ENCODE measurements around the gene TNK2.
"Not testable (repeated sequence)": the region's sequence is repeated elsewhere in the genome, so short reads cannot be mapped to it uniquely, and the experiment has no call there.

TNK2 gene

DNA sequence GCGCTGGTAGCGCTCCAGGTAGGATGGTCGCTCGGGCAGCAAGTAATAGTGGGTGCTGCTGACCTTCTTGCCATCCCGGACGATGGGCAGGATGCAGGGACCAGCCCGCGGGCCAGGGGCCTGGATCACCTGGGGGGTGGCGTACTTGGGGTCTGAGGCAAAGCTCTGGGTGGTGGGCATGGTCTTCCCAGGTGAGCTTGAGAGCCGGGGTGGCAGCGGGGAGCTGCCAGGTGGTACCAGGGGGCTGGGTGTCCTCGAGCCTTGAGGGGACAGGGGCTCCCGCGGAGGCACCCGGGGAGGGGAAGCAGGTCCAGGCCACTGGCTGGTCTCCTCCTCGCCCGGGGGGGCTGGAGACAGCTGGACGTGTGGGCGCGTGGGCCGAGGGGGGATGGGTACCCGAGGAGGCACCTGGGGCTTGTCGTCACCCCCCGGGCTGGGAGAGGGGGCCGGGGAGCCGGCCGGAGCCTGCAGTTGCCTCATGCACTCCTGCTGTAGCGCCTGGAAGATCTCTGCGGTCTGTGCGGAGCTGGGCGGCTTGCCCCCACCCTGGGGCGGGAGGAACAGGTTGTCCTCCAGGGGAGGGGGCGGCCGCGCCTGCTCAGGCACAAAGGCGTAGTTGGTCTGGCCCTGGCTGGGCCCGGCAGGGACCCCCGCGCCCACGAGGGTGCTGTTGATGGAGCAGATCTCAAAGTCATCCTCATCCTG lies 40.6 kb downstream of the TNK2 start:
- DNase-seq: no peak

DNA sequence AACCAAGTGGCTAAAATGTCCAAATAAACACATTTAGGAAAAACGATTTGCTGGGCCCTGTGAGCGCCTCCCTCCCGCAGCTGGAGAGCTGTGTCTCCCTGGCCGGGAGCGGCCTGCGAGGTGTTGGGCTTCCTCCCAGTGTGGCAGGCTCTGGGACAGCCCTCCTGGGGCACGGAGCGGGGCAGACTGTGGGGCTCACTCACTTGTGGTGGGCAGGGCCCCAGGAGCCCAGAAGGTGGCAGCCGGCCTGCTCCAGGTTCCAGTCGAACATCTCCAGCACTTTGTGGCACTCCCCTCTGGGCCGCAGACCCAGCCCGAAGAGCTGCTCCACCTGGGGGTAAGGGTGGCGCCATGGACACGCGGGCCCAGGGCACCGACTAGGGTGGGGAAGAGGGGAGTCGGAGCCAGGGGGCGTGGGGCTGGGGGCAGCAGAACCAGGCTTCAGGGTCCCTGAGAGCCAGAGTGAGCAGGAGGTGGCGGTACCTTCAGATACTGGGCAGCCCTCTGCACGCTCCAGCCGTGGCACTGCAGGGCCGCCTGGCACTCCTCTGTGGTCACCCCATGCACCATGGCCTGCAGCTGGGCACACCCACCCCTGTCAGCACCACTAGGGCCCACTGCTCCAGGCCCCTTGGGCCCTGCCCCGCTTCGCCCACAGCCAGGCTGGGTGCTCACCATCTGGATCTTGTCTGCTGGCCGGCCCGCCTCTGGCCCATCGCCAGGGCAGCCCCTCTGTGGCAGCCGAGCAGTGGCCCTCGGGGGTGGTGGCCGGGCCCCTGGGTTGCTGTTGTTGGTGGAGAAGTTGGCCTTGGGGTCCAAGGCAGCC lies 41.5 kb downstream of the TNK2 start:
- no peak for DNase-seq

DNA sequence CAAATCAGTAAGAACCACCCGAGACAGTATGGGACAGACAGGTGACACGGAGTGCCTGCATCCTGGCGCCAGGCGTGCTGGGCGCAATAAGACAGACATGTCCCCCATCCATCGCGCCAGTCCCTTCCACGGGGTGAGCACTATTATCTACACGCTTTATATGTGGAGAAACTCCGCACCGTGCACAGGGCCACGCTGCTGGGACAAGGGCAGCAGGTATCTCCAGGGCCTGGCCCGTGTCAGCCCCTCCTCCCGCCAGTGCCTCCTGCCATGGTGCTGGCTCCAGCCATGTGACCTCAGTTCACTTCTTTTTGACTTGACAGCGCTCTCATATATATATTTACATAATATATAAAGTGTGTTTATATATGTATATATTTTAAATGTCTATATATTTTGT lies 42.6 kb downstream of the TNK2 start:
- no peak for DNase-seq

DNA sequence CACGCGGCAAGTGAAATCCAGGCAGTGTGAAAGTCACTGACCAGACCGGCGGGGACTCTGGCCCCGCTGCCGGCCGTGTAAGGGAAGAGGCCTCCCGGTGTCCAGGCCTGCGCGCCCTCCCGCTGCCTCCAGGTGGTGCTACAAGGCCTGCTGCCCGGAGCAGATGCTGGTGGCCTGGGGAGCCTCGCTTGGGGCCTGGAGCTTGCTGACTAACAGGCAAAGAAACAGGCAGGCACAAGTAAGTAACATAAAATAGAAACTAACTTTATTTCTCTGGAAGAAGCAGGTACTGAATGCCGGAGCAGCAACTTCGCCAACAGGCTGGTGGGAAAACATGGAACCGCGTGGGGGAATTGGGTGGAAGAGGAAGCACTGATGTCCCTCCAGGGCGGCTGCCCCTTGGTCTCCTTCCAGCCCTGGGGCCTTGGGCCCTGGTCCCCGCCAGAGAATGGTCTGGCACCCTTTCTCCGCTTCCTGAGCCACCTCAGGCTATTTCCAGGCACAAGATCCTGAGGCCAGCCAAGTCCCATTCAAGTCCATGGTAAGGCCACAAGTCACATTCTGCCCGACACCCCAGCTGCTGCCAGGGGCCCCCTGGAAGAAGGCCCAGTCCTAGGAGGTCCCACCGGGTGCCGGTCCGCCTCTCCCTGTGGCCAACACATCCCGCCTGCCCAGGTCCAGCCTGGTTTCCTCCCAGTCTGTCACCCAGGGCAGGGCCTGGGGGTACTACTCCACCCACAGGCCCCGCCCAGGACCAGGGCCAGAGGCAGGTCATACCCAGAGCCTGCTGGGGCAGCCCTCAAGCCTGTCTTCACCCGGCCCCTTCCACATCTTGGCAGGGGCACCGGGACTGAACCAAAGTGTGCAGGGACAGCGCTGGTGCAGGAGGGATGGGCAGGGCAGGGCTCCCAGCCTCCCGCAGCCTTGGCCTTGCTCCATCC lies 45.0 kb downstream of the TNK2 start:
- DNase-seq: peak; percentile 38

DNA sequence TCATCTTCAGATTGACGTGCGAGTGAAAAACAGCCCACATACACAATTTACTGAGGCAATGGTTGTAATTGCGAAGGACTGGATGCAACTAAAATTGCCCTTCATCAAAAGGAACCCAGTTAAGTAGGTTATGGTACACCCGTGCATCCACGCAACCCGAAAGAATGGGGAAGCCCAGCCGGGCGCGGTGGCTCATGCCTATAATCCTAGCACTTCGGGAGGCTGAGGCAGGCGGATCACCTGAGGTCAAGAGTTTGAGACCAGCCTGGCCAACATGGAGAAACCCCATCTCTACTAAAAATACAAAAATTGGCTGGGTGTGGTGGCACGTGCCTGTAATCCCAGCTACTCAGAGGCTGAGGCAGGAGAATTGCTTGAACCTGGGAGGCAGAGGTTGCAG lies 46.0 kb downstream of the TNK2 start:
- not testable (repeated sequence) for DNase-seq

DNA sequence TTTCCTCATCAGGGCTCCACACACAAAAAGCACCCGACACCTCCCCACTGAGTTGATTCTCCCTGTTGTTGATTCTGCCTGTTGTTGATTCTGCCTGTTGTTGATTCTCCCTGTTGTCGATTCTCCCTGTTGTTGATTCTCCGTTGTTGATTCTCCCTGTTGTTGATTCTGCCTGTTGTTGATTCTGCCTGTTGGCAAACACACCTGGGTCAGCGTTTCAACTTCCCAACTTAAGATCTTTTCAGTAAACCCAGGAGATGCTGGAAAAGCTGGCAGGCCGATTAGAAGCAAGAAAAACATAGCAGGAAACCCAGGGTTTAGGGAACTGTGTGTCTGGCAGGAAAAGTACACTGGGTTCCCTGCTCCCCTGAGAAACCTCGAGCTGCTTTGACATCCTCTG lies 47.9 kb downstream of the TNK2 start:
- DNase-seq: no peak

DNA sequence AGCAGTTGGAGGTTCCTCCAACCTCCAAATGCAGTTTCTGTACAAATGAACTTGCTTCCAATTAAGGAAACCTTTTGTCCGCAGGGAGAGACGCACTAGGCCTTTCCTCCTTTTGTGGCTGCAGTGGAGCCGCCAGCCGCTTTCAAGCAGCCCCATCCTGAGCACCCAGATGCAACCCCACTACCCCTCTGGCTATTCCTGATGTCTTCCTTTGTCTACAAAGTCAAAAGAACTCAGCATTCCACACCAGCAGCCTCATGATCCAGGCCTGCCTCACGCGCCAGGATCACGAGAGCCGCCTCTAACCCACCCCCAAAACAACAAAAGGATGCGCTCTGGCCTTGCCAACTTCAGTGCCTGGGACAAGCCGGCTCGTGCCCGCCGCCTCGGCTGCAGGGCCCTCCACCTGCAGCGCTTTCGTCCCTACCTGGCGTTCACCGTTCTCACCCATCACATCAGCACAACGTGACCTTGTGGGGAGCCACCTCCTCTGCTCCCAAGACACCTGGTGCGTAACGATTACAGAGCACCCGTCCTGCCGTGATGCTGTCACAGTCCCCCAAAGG lies 48.4 kb downstream of the TNK2 start:
- DNase-seq: no peak

DNA sequence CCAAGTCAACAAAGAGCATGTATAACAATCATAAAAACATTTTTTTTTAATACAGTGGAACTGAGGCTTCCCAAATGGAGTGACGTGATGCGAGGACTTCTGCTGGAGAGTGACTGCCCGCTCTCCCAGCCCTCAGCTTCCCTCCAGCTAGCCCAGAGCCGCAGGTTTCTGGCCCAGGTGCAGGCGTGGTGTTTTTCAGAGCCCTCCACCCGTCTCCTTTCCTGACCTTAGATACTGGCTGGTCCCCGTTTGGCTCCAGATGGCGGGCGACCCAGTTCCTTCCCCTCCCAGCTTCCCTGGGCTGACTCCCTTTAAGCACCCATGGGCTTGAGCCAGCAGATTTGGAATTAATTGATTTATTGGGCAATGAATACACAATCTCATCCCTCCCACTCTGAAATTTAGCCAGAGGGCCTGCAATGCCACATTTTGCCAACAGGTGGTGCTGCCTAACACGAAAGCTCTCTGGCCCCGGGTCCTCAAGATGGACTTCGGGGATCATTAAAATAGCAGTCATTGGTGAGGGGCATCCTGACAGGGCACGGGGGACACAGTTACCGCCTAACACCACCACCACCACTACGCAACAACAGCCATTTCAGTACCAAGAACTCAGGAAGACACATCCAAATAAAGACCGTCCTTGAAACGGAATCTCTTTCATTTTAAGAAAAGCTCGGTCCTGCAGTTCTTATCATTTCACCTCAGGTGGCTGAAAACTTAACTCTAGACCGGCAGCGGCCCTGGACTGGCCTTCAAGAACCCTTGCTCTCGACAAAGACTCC lies 49.1 kb downstream of the TNK2 start:
- DNase-seq: no peak

DNA sequence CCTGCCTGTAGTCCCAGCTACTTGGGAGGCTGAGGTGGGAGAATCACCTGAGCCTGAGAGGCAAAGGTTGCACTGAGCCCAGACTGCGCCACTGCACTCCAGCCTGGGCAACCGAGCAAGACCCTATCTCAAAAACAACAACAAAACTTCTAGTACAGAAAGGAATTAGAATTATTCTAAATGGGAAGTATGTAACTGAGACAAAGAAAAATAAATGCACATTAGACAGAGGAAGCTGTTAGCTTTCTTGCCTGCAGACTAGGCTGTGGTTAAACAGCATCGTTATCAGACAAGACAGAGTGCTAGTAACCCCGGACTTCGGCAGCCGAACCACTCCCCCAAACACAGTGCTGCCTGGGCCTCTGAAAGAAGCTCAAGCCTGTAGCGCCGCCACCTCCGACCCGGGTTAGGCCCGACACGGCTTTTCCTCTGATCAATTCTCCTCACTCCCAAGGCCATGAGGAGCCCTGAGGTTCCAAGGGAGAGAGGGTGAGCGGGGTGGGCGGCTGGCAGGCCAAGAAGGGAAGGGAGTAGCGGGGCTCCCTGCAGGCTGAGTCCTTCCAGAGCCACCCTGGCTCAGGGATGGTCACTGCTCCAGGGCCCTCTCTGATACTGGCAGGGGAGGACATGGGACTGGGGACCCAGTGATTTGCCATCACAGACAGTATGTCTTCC lies 51.8 kb downstream of the TNK2 start:
- DNase-seq: no peak

DNA sequence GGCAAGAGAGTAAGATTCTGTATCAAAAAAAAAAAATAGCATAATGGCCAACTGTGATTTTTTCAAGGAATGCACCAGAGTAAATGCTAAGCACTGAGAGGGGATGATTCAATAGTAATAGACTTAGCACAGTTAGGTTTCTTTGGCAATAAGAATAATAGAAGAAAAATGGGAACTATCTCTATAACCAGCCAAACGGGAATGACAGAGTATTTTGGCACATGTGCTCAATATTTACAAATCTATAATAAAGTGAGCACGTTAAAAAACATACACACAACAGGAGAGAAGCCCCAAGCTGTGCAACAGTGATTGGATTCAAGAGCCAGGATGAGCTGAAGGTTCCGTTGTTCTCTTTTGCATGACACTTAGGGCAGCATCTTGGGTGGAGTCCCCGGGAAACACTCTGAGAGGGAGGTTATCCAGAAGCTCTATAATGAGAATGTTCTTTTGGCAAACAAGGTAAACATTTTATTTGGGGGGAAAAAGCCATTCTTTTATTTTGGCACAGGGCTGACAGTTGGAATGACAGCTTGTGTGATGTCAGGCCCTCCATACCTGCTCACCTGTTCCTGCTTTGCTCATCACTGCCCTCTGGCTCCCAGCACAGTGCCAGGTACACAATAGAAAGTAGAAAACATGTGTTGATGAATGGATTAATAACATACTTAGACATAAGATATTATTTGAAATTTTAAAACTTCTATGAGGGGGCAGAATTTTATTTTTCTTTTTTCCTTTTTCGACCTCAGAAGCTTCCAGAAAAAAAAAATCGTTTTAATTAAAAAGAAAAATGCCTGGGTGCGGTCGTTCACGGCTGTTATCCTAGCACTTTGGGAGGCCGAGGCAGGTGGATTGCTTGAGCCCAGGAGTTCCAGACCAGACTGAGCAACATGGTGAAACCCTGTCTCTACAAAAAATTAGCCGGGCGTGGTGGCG lies 52.6 kb downstream of the TNK2 start:
- no peak for DNase-seq

DNA sequence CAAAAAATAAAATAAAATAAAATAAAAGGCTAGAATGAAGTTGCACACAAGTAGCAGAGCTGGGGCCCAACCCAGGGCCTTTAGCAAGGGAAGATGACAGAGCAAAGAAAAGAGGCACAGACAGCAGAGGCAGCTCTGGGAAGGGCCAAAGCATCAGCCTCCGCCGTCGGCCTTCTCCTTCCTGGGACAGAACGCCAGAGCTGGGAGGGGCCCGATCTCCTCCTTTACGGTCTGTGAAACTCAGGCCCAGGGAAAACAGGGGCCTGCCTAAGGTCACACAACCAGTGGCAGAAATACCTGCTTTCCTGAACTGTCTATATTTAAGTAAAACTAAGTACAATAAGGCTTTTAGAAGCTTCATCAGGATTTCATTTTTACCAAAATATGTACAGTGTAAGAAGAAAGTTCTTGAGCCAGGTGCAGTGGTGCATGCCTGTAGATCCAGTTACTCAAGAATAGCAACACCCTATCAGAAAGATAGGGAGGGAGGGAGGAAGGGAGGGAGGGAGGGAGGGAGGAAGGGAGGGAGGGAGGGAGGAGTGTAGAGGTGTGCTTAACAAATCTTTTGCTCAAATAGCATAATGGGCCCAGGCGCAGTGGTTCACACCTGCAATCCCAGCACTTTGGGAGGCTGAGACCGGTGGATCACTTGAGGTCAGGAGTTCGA lies 53.6 kb downstream of the TNK2 start:
- DNase-seq: no peak

DNA sequence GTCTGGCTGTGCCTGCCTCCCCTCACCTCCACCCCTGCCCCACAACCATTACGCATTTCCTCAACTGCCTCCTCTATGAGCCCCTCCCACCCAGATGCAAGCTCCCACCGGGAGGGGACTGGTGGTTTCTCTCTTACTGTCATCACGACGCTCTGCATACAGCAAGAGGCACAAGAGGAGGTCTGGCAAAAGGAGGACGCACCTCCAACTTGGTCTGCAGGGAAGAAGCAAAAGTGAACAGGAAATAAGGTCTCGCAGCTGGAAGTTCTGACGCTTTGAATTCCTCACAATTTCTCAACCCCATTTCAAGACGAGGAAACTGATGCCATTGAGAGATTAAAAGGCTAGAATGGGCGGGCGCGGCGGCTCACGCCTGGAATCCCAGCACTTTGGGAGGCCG lies 54.4 kb downstream of the TNK2 start:
- DNase-seq: no peak

DNA sequence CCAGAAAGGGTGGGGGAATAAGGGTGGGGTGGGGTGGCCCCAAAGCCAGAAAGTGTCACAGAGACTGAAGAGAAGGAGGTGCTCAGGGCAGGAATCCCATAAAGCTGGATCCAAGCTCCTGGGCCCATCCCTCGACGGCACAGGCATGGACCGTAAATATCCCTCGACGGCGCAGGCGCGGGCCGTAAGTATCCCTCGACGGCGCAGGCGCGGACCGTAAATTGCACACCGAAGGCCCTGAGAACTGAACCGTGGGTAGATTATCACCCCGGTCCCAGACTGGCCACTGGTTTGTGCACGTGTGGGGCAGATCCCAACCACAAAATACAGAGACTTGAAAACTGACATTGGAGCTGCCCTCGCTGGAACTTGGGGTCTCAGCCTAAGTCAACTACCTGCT lies 55.3 kb downstream of the TNK2 start:
- DNase-seq: no peak

DNA sequence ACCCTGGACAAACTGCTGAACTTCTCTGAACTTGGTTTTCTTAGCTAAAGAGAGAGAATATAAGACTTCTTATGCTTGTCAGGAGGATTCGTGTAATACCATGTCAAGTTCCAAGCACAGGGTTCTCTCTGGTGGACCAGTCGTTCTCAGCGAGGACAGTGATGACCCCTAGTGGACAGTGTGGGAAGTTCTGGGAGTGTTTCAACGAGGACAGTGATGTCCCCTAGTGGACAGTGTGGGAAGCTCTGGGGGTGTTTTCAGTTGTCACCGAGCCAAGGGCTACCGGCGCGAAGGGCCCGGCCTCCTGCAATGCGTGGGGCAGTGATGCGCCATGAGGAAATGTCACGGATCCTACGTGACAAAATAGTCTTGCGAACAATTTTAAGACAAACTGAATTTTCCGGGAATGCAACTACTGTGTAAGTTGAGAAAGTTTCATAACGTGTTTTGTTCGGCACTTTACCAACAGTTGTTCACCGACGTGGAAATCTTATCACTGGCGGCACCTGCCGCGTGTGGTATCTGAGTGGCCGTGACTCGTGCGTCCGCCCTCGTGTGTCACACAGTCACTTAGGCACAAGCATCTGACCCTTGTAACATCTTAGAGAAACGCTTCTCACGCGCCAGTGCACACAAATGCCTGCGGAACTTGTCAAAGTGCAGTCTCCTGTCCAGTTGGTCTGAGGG lies 57.4 kb downstream of the TNK2 start:
- peak; percentile 84 for DNase-seq

DNA sequence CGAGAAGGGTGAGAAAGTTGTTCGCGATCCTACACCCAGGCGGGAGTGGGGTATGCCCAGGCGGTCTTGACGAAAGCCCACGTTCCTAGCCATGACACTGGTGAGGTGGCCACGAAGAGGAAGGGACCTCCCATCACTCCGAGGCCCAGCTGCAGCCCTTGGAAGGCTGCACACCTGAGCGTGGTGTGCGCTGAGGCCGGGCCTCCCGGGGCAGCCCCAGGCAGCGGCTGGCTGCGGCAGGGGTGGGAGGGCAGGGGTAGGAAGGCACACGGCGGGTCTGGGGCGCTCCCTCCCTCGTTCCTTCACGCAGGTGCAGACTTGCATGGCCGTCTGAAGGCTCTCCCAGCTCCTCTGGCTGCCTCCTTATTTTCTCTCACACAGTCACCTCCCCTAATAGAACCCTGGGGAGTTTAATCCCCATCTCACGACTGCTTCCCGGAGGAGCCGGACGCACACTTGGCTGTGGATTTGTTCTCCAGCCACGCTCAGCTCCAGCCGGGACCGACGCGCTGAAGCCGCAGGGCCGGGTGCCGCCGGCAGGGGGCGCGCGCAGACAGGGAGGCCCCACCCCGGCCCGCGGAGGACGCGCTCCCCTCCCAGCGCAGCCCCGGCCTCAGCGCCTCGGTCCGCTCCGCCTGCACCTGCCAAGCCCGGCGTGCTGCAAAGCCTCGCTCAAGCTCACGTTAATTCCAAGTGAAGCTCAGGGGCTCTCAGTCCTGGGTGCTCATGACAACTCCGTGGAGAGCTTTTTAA lies 58.9 kb downstream of the TNK2 start:
- DNase-seq: no peak

DNA sequence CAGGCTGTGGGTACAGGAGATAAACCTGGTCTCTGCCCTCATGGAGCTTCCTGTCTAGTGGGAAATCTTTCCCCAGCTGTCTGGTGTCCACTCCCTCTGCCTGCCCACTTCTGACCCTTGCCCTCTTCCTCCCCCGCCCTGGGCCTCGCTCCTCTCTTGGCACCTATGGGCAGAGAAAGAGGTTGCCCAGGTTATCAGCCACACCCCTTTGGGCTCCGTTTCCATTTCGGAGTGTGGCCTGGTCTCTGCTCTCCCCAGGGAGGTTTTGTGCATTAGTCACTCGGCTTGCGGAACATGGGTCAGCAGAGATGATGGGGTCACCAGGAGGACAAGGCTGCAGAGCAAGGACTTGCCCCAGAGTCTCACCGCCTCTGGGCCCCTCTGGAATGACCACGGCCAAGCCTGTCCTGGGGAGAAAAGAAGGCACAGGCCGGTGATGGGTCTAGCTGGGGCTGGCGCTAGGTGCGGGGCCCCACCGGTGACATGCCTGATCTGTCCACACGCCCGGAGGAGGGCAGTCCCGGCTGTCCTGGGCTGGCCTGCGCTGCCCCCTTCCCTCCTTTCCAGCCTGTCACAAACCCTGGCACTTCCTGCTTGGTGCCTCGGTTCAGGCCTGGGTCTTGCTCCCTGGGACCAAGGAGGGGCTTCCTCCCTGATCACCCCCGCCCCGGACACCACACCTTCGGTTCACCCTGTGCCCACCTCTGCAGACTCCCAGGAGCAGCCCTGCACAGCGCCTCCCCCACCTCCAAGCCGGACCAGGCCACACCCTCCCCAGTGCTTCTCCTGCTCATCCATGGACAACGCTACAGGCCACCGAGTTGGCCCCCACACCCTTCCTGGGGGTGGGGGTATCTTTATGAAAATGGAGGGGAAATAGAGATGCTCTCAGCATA lies 61.0 kb downstream of the TNK2 start:
- DNase-seq: no peak

DNA sequence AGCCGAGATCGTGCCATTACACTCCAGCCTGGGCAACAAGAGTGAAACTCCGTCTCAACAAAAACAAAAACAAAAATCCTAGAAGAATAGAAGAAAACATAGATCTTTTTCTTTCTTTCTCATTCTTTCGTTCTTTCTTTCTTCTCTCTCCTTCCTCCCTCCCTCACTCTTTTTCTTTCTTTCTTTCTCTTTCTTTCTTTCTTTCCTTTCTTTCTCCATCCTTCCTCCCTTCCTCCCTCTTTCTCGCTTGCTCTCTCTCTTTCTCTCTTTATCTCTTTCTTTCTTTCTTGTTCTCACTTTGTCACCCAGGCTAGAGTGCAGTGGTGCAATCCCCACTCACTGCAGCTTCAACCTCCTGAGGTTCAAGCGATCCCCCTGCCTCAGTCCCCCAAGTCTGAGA lies 62.9 kb downstream of the TNK2 start:
- no peak for DNase-seq
